Ishikawa (cell line): ENCODE measurements around the gene CSNK1G3.

Source experiments
- CEBPB ChIP-seq: IDR thresholded peaks from 2 replicates; pipeline ENCODE4 v1.6.1; 2012
- CREB1 ChIP-seq: IDR thresholded peaks from 2 replicates; pipeline ENCODE4 v1.6.1; 2012; ENCODE audit warnings: low read depth
- EGR1 ChIP-seq: IDR thresholded peaks from 2 replicates; pipeline ENCODE4 v1.6.1; 2012
- EP300 ChIP-seq: IDR thresholded peaks from 2 replicates; pipeline ENCODE4 v1.6.1; 2012; ENCODE audit warnings: borderline replicate concordance
- FOXM1 ChIP-seq: IDR thresholded peaks from 2 replicates; pipeline ENCODE4 v1.6.1; 2012; ENCODE audit warnings: low read depth, borderline replicate concordance
- MAX ChIP-seq: IDR thresholded peaks from 2 replicates; pipeline ENCODE4 v1.6.1; 2012
- NFIC ChIP-seq: IDR thresholded peaks from 2 replicates; pipeline ENCODE4 v1.6.1; 2012
- RAD21 ChIP-seq: IDR thresholded peaks from 2 replicates; pipeline ENCODE4 v1.6.1; 2012; ENCODE audit warnings: low read depth
- REST ChIP-seq: IDR thresholded peaks from 2 replicates; pipeline ENCODE4 v1.6.1; 2012; ENCODE audit warnings: low read depth, mild to moderate bottlenecking
- TAF1 ChIP-seq: IDR thresholded peaks from 2 replicates; pipeline ENCODE4 v1.6.1; 2012; ENCODE audit warnings: low read depth, mild to moderate bottlenecking
- TCF12 ChIP-seq: IDR thresholded peaks from 2 replicates; pipeline ENCODE4 v1.6.1; 2012; ENCODE audit warnings: low read depth
- TEAD4 ChIP-seq: IDR thresholded peaks from 2 replicates; pipeline ENCODE4 v1.6.1; 2012
- USF1 ChIP-seq: IDR thresholded peaks from 2 replicates; pipeline ENCODE4 v1.6.1; 2012
- YY1 ChIP-seq: IDR thresholded peaks from 2 replicates; pipeline ENCODE4 v1.6.1; 2012; ENCODE audit warnings: low read depth
- ZBTB7A ChIP-seq: IDR thresholded peaks from 2 replicates; pipeline ENCODE4 v1.6.1; 2012; ENCODE audit warnings: low read depth

The CSNK1G3 gene

GRCh38 chr5:123628860-123629544 is 117.0 kb downstream of the CSNK1G3 start:
- no peak for TF ChIP-seq FOXM1
- no peak for TF ChIP-seq EP300
- TF ChIP-seq TCF12, result no peak
- no peak for TF ChIP-seq TEAD4
- no peak for TF ChIP-seq ZBTB7A
- TF ChIP-seq MAX, result no peak
- TF ChIP-seq REST, result no peak
- TF ChIP-seq RAD21, result no peak
- no peak for TF ChIP-seq TAF1
- no peak for TF ChIP-seq CREB1

- TF ChIP-seq TAF1, result no peak
- TF ChIP-seq REST, result no peak
- no peak for TF ChIP-seq NFIC
- TF ChIP-seq CEBPB, result no peak
- TF ChIP-seq RAD21, result no peak
- TF ChIP-seq USF1, result no peak
- TF ChIP-seq EP300, result no peak
Observed at GRCh38 chr5:123636006-123636405, 124.0 kb downstream of the CSNK1G3 start.

- TF ChIP-seq NFIC, result no peak
- no peak for TF ChIP-seq YY1
- TF ChIP-seq MAX, result no peak
- TF ChIP-seq EGR1, result no peak
- TF ChIP-seq USF1, result no peak
- TF ChIP-seq CREB1, result no peak
- no peak for TF ChIP-seq RAD21
- TF ChIP-seq TEAD4, result no peak
- no peak for TF ChIP-seq CEBPB
- TF ChIP-seq TCF12, result no peak
- TF ChIP-seq ZBTB7A, result no peak
- TF ChIP-seq EP300, result no peak
- no peak for TF ChIP-seq TAF1
- no peak for TF ChIP-seq REST
- no peak for TF ChIP-seq FOXM1
Observed at GRCh38 chr5:123639244-123639643, 127.3 kb downstream of the CSNK1G3 start.

GRCh38 chr5:123645024-123645603 is 133.1 kb downstream of the CSNK1G3 start:
- TF ChIP-seq CREB1, result no peak
- no peak for TF ChIP-seq ZBTB7A
- TF ChIP-seq YY1, result no peak

GRCh38 chr5:123647066-123647465 is 135.1 kb downstream of the CSNK1G3 start:
- no peak for TF ChIP-seq MAX
- no peak for TF ChIP-seq NFIC
- TF ChIP-seq FOXM1, result no peak
- TF ChIP-seq TEAD4, result no peak
- TF ChIP-seq USF1, result no peak
- TF ChIP-seq ZBTB7A, result no peak
- TF ChIP-seq EGR1, result no peak
- TF ChIP-seq CREB1, result no peak
- no peak for TF ChIP-seq TCF12
- no peak for TF ChIP-seq CEBPB
- no peak for TF ChIP-seq YY1
- no peak for TF ChIP-seq TAF1
